ENCODE data around the gene CRYBG2. TPM values are rescaled to one million over a fixed set of nuclear protein-coding genes. Genes with fewer than 3 reads are reported as not detected.
"Not testable (repeated sequence)": the region's sequence is repeated elsewhere in the genome, so short reads cannot be mapped to it uniquely, and the experiment has no call there.

Gene CRYBG2
- total and polyA plus RNA-seq, 7 donors, result 0.01 to 2.9 (median 0.56) TPM; not detected in 4

DNA sequence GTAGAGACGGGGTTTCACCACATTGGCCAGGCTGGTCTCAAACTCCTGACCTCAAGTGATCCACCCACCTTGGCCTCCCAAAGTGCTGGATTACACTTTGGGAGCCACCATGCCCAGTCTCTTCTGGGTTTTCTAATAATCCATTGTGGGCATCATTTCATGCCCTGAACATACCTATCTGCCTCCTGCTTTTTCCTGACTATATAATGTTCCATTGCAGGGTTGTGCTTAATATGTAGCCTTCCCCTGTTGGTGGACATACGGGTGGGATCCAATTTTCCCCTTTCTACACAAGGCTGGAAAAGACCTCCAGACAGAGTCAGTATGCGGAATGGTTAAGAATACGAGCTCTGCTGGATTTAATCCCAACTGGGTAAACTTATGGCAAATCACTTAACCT is 22.1 kb upstream of the CRYBG2 start:
- ATAC-seq (no peak), DNase-seq (no peak)
- H3K27ac ChIP-seq, result no peak overlapping the region
- TF ChIP-seq, protein P1, sequence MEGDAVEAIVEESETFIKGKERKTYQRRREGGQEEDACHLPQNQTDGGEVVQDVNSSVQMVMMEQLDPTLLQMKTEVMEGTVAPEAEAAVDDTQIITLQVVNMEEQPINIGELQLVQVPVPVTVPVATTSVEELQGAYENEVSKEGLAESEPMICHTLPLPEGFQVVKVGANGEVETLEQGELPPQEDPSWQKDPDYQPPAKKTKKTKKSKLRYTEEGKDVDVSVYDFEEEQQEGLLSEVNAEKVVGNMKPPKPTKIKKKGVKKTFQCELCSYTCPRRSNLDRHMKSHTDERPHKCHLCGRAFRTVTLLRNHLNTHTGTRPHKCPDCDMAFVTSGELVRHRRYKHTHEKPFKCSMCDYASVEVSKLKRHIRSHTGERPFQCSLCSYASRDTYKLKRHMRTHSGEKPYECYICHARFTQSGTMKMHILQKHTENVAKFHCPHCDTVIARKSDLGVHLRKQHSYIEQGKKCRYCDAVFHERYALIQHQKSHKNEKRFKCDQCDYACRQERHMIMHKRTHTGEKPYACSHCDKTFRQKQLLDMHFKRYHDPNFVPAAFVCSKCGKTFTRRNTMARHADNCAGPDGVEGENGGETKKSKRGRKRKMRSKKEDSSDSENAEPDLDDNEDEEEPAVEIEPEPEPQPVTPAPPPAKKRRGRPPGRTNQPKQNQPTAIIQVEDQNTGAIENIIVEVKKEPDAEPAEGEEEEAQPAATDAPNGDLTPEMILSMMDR (IDR thresholded peaks at IDR 0.05), result no peak
- H3K27me3 ChIP-seq (ENCODE audit: insufficient read depth in 3 of 3, low read length in 2 of 3), result peaks cover 0 to 12% (median 1%) of the 10 kb centered on the region in 3 donors
- H3K4me1 ChIP-seq, result no peaks in the 10 kb centered on the region
- no peak overlapping the region for H3K4me3 ChIP-seq
- H3K36me3 ChIP-seq (ENCODE audit: insufficient read depth in 1 of 2, low read depth in 1 of 2), result no peaks in the 10 kb centered on the region
- H3K9me3 ChIP-seq, result no peaks in the 10 kb centered on the region
- intact Hi-C loops (cut with DNase I), result no loop called here
- WGBS, 3 donors, result 87 to 92% (median 87%) methylated on average over 4 of the region's 4 CpGs

DNA sequence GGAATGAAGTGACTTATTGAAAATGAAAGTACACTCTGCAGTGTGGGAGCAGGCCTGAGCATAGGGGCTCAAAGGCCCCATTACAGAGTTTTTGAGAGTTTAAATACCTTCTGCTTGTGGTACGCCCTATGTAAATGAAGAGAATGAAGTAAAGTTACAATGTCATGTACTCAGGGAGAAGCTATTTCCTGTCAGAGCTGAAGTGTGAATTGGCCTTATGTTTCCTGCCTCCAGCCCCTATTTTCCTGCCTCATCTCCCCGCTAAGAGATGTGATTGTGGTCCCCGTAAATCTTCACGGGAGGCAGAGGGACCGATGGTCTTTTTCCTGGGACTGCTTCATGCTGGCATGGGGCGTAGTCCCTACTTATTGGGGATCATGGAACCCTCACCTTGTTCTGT is 21.2 kb upstream of the CRYBG2 start:
- H3K9me3 ChIP-seq, result no peaks in the 10 kb centered on the region
- no peaks in the 10 kb centered on the region for H3K36me3 ChIP-seq (ENCODE audit: insufficient read depth in 1 of 2, low read depth in 1 of 2)
- no peak overlapping the region for H3K4me3 ChIP-seq
- TF ChIP-seq, protein P1 (IDR thresholded peaks at IDR 0.05), result no peak
- DNase-seq, result no peak
- intact Hi-C loops (cut with DNase I), result no loop called here
- H3K4me1 ChIP-seq, result no peaks in the 10 kb centered on the region
- no peak overlapping the region for H3K27ac ChIP-seq
- ATAC-seq, result no peak
- H3K27me3 ChIP-seq (ENCODE audit: insufficient read depth in 3 of 3, low read length in 2 of 3), result peaks cover 0 to 9% (median 5%) of the 10 kb centered on the region in 3 donors
- WGBS, 3 donors, result 41 to 45% (median 43%) methylated on average over 6 of the region's 6 CpGs

DNA sequence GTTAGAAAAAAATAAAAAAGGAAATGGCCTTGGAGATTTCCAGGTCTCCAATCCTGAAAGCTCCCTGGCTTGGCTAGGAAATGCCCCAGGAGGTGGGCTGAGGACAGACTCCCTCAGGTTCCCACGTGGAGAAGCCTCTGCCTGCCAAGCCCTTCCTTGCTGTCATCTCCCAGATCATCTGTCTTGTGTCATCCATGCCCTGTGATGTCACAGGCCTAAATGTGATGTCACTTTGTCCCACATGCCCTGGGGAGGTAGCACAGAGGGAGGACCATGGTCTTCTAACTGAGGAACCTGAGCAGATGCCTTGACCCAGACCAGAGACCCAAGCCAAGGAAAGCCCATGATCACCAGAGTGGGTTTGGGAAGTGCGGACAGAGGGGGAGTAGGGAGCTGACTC is 20.4 kb upstream of the CRYBG2 start:
- intact Hi-C loops (cut with DNase I); H3K27ac ChIP-seq; H3K27me3 ChIP-seq (ENCODE audit: insufficient read depth in 3 of 3, low read length in 2 of 3); H3K4me1 ChIP-seq; H3K36me3 ChIP-seq (ENCODE audit: insufficient read depth in 1 of 2, low read depth in 1 of 2); DNase-seq; H3K4me3 ChIP-seq; ATAC-seq; H3K9me3 ChIP-seq: not testable (repeated sequence)
- 43 to 51% (median 49%) methylated on average over 2 of the region's 2 CpGs for WGBS, 3 donors

DNA sequence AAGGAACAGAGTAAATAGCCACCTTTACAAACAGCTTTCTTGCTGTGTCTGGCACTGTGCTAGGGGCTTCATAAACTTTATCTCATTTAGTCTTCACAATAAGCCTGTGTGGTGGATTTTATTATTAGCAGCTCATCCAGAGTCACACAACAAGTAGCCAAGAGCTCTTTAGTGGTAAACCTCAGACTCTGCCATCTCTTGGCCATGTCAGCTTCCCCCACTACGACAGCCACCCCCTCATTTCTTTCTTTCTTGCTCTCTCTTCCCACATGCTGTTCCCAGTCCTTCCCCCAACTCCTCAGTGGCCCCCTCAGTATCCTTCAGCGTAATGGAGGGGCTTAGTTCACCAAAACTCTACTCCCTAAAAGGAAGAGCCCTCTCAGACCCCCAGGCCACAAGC is 19.9 kb upstream of the CRYBG2 start:
- Histone ChIP-seq H3K4me3 (no peak overlapping the region), H3K36me3 (ENCODE audit: insufficient read depth in 1 of 2, low read depth in 1 of 2) (no peaks in the 10 kb centered on the region), H3K9me3 (no peaks in the 10 kb centered on the region), H3K4me1 (no peaks in the 10 kb centered on the region), H3K27ac (no peak overlapping the region), H3K27me3 (ENCODE audit: insufficient read depth in 3 of 3, low read length in 2 of 3) (peaks cover 0 to 9% (median 5%) of the 10 kb centered on the region in 3 donors)
- intact Hi-C loops (cut with DNase I), result no loop called here
- 42 to 62% (median 49%) methylated on average over 2 of the region's 2 CpGs for WGBS, 3 donors
- TF ChIP-seq, protein P1 (IDR thresholded peaks at IDR 0.05), result no peak
- ATAC-seq, result no peak
- no peak for DNase-seq

DNA sequence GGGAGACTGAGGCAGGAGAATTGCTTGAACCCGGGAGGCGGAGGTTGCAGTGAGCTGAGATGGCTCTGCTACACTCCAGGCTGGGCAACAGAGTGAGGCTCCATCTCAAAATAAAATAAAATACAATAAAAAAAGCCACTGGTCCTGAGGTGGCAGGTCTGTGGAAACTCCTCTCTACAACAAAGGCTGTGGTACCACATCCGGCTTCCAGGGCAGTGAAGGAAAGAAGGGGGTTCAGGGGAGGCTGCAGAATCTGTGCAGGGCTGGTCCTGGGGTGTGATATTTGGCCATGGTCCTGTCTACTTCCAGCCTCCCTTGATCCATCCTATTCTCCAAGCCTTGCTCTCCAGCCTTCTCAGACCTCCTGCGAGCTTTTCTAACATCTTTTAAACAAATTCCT is 19.4 kb upstream of the CRYBG2 start:
- no peaks in the 10 kb centered on the region for H3K4me1 ChIP-seq
- no peaks in the 10 kb centered on the region for H3K36me3 ChIP-seq (ENCODE audit: insufficient read depth in 1 of 2, low read depth in 1 of 2)
- DNase-seq (no peak), ATAC-seq (no peak)
- intact Hi-C loops (cut with DNase I), result no loop called here
- no peaks in the 10 kb centered on the region for H3K9me3 ChIP-seq
- peaks cover 0 to 9% (median 5%) of the 10 kb centered on the region in 3 donors for H3K27me3 ChIP-seq (ENCODE audit: insufficient read depth in 3 of 3, low read length in 2 of 3)
- H3K4me3 ChIP-seq, result no peak overlapping the region
- no peak overlapping the region for H3K27ac ChIP-seq
- TF ChIP-seq, protein P1 (IDR thresholded peaks at IDR 0.05), result no peak
- WGBS, 3 donors, result 78 to 85% (median 83%) methylated on average over 4 of the region's 4 CpGs

DNA sequence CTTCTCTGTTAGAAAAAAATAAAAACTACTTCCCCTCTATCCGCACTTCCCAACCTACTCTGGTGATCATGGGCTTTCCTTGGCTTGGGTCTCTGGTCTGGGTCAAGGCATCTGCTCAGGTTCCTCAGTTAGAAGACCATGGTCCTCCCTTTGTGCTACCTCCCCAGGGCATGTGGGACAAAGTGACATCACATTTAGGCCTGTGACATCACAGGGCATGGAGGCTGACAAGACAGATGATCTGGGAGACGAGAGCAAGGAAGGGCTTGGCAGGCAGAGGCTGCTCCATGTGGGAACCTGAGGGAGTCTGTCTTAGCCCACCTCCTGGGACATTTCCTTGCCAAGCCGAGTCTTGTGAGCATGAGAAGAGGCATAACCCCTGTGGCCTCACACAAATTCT is 18.7 kb upstream of the CRYBG2 start, which contains the start of gene ZNF683:
ZNF683 (minus strand) TSS at position 140 of the 400 bp plus-strand sequence. CDS start 4,179 bp downstream, outside the sequence.
- H3K27me3 ChIP-seq (ENCODE audit: insufficient read depth in 3 of 3, low read length in 2 of 3); H3K9me3 ChIP-seq; H3K4me3 ChIP-seq; DNase-seq; H3K4me1 ChIP-seq; intact Hi-C loops (cut with DNase I); H3K27ac ChIP-seq; H3K36me3 ChIP-seq (ENCODE audit: insufficient read depth in 1 of 2, low read depth in 1 of 2); ATAC-seq: not testable (repeated sequence)
- WGBS, 3 donors, result 56 to 59% (median 59%) methylated on average over 3 of the region's 3 CpGs
